Loucy (cell line): ENCODE measurements around the gene SEMA5A.

Source experiments
- CTCF ChIP-seq: fragments of 200-600 bp; sonication (generic); conservative IDR thresholded peaks from 2 replicates; pipeline ENCODE4 v1.5.1; 2014; ENCODE audit warnings: mild to moderate bottlenecking, antibody characterized with exemption, low read length
- EZH2phosphoT487 ChIP-seq: fragments of 200-600 bp; IDR thresholded peaks from 2 replicates; pipeline ENCODE4 v1.6.1; 2018; ENCODE audit warnings: antibody characterized with exemption, mild to moderate bottlenecking, moderate library complexity, borderline replicate concordance

GRCh38 chr5:9051779-9052178 is 494.1 kb downstream of the SEMA5A start:
- no peak for TF ChIP-seq CTCF
- TF ChIP-seq EZH2phosphoT487, result no peak
